HPDE6-E6E7 (cell line): ENCODE data around the gene OR10A6.

Experiments
- DNase-seq: peaks from one replicate; pipeline ENCODE4 v3.0.0; 2011; ENCODE audit warnings: missing footprints; ENCODE audit errors: extremely low spot score

OR10A6 gene

GRCh38 chr11:7909585-7910285 is 21.3 kb downstream of the OR10A6 start:
- DNase-seq, result no peak

GRCh38 chr11:7907121-7907520 is 23.9 kb downstream of the OR10A6 start:
- no peak for DNase-seq

GRCh38 chr11:7906481-7906880 is 24.6 kb downstream of the OR10A6 start:
- no peak for DNase-seq

- DNase-seq, result no peak
Observed at GRCh38 chr11:7905961-7906429, 25.1 kb downstream of the OR10A6 start.

- no peak for DNase-seq
Observed at GRCh38 chr11:7905549-7905948, 25.5 kb downstream of the OR10A6 start.

- DNase-seq, result no peak
Observed at GRCh38 chr11:7904917-7905316, 26.2 kb downstream of the OR10A6 start.

GRCh38 chr11:7903940-7904339 is 27.1 kb downstream of the OR10A6 start:
- DNase-seq, result no peak

GRCh38 chr11:7901319-7901854 is 29.7 kb downstream of the OR10A6 start:
- DNase-seq, result no peak

GRCh38 chr11:7900686-7901085 is 30.4 kb downstream of the OR10A6 start:
- DNase-seq, result no peak

GRCh38 chr11:7899418-7899817 is 31.6 kb downstream of the OR10A6 start:
- no peak for DNase-seq

GRCh38 chr11:7898666-7899283 is 32.3 kb downstream of the OR10A6 start:
- no peak for DNase-seq

GRCh38 chr11:7896009-7896785 is 34.9 kb downstream of the OR10A6 start:
- DNase-seq, result no peak

GRCh38 chr11:7894251-7894650 is 36.8 kb downstream of the OR10A6 start:
- no peak for DNase-seq

GRCh38 chr11:7893796-7894195 is 37.3 kb downstream of the OR10A6 start:
- DNase-seq, result no peak

GRCh38 chr11:7892840-7893254 is 38.2 kb downstream of the OR10A6 start:
- peak; percentile 53 for DNase-seq

GRCh38 chr11:7892059-7892699 is 38.9 kb downstream of the OR10A6 start:
- no peak for DNase-seq

- DNase-seq, result no peak
Observed at GRCh38 chr11:7890417-7891172, 40.5 kb downstream of the OR10A6 start.

GRCh38 chr11:7889985-7890384 is 41.1 kb downstream of the OR10A6 start:
- no peak for DNase-seq

- no peak for DNase-seq
Observed at GRCh38 chr11:7882860-7883259, 48.2 kb downstream of the OR10A6 start.
